Activated T-cell treated with anti-CD3 and anti-CD28 coated beads for 4 hours (primary cell): ENCODE measurements around the gene ENTREP1.
"Not testable (repeated sequence)": the region's sequence is repeated elsewhere in the genome, so short reads cannot be mapped to it uniquely, and the experiment has no call there.

ENCODE experiments used
- DNase-seq: peaks from one replicate; pipeline ENCODE4 v3.0.0-alpha.2; 2020

ENTREP1 gene

DNA sequence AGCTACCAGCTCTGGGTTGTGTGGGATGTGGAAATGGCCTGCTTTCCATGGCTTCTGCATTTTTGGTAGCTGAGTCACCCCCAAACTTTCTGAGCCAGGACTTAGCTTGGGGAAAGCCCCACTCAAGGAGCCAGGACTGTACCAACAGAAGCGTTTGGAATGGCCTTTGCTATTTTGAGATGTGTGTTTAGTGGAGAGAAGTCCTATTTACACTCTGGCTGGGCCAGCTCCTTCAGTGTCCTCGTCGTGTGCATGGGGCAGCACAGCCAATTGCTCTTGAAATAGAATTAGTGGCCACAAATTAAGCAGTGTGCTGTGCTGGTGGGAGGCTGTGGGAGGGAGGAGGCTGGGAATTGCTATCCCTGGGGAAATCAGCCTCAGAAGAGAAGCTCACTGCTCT is 51.6 kb downstream of the ENTREP1 start:
- no peak for DNase-seq

GRCh38 chr9:69377291-69377690 is 52.3 kb downstream of the ENTREP1 start:
- no peak for DNase-seq

GRCh38 chr9:69377981-69378380 is 53.0 kb downstream of the ENTREP1 start:
- no peak for DNase-seq

DNA sequence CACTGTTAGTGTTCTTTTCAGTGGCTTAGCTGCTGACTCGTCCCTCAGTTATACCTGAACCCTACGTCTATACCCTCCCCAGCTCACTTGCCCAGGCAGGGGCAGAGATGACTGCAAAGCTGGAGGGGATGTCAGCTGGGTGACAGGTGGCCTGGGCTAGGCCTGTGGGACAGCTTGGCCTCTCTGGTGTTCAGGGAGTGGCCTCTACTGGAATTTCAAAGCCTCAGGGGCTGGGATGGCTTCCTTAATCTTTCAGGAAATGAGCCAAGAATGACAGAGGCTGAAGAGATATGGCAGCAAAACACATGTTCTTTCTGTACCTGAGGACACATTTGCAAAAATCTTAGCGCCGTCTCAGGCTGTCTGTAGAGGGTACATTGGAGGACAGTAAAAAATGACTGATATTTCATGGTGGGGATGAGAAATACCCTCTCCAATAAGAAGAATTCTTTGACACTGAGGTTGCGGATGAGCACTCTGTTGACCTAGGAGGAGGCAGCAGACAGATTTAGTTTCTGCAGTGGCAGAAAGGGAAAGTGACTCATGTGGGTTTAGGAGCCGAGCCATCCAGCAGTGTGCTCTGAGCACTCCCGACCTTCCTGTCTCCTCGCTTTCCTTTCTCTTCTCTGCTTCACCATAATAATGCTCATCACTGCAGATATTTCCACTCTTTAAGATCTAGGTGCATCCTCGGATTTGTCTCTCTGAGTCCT is 54.4 kb downstream of the ENTREP1 start:
- DNase-seq = no peak

DNA sequence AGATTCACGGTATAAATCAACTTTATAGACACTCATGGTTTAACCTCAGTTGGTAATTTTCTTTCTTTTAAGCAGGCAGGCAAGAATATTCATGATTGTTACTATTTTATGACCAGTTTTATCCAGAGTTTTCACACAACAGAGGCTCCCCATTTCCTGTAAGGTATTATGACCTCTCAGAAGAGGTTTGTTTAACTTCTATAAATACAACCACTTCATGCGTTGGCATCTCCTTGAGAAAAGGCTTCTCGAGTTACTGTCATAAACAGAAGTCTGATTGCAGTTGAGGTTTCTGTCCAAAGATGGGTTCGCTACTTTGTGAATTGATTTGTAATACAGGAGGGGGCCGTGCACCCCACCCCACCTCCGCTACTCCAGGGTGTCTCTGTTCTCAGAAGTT is 55.3 kb downstream of the ENTREP1 start:
- DNase-seq = no peak

GRCh38 chr9:69380811-69381210 is 55.8 kb downstream of the ENTREP1 start:
- no peak for DNase-seq

DNA sequence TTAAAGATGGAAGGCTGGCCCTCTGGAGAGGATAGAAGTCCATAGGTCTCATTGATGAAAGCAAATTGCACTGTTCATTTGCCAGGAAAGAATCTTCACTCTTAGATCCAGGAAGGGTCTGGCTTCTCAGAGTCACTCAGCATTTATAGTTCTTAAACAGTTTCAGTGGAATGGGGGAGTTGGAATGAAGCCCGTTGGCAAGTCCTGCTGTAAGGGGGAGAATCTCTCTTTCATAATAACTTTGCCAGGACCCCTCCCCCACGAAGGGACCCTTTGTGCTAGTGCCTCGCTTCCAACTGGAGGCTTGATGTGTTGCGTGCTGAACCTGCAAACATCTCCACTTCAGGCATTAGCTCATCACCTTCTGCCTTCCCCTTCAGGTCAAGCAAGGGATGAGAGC is 57.1 kb downstream of the ENTREP1 start:
- no peak for DNase-seq

- no peak for DNase-seq
Measured at GRCh38 chr9:69385581-69386033, 60.6 kb downstream of the ENTREP1 start.

GRCh38 chr9:69386651-69387050 is 61.6 kb downstream of the ENTREP1 start:
- no peak for DNase-seq

GRCh38 chr9:69388596-69388995 is 63.6 kb downstream of the ENTREP1 start:
- no peak for DNase-seq

DNA sequence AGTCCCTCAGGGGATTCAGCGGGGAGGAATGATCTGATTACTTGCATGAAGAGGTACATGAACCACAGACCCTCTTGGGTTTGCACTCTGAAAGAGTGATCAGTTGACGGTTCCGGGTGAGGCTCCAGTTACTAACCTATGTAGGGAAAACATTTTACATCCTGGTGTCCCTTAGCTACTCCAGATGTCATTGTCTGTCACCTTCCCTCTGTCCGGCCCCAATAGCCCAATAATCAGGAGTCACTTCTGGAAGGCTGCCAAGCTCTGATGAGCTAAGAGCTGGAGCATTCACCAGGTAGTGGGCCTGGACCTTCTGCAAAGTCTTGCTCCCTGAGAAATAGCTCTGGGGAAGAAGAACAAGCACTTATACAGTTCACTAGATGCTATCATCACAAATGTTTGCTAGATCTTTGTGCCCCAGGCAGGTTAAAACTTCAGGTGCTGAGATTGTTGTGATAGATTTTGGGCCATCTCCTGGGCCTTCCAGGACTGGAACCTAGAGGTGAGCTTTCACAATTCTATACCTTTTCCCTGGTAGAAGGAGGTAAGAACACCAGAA is 64.5 kb downstream of the ENTREP1 start:
- DNase-seq = no peak

DNA sequence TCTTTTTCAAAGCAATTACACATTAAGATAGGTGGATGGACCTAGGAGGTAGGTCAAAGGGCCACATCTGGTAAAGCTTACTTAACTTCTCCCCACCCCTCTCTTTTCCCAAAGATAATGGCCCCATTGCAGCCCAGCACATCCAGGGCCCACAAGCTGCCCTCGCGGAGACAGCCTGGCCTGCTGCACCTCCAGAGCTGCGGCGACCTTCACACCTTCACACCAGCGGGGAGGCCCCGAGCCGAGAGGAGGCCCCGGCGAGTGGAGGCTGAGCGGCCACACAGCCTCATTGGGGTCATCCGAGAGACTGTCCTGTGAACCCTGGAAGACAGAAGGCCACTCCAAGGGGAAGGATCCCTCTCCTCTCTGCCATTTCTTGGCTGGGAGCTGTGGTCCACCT is 66.5 kb downstream of the ENTREP1 start:
- no peak for DNase-seq

GRCh38 chr9:69391946-69392345 is 66.9 kb downstream of the ENTREP1 start:
- DNase-seq = no peak

DNA sequence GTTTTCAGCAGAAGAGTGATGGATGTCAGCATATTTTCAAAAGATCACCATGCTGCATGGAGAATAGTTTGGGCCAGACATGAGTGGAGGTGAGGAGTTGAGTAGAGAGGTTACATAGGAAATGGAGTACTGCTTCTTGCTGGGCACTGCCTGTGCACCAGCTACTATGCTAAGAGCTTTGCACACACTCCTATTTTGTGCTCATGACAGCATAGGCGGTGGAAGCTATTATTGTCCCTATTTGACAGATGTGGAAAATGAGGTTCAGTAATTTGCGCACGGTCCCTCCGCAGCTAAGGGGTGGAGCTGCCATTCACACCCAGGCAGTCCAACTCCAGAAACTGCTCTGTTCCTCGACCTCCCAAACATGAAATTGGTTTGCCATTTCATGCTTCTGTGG is 67.8 kb downstream of the ENTREP1 start:
- no peak for DNase-seq

- no peak for DNase-seq
Measured at GRCh38 chr9:69393425-69393824, 68.4 kb downstream of the ENTREP1 start.

DNA sequence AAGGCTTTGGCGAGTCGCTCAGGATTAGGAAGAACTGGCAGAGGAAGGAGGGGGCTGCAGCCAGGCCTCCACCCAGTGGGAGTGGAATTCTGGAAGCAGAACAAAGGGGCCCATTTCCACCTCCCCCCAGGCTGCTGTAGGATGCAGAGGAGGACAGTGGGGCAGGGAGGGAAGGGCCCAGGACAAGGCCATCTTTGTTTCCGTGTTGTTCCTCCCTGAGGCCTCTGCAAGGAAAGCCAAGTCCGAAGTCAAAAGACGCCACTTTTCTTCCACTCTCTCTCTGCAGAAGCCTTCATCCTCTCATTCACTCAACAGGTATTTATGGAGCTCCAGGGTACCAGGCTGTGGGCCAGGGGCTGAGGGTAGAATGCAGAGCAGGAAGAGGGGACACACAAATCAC is 70.7 kb downstream of the ENTREP1 start:
- no peak for DNase-seq

DNA sequence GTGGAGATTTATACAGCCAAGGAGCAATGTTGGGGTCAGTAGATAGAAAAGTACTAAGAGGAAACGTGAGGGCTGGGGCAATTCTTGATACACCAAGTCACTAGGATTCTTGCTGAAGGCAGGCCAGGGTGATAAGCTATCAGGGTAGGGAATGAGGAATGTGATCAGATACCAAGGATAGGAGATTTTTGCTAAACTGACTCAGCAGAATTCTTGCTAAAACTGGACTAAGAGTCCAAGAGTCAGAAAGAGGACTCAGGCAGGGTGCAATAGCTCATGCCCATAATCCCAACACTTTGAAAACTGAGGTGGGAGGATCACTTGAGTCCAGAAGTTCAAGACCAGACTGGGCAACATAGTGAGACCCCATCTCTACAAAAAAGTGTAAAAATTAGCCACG is 71.7 kb downstream of the ENTREP1 start:
- DNase-seq = no peak

DNA sequence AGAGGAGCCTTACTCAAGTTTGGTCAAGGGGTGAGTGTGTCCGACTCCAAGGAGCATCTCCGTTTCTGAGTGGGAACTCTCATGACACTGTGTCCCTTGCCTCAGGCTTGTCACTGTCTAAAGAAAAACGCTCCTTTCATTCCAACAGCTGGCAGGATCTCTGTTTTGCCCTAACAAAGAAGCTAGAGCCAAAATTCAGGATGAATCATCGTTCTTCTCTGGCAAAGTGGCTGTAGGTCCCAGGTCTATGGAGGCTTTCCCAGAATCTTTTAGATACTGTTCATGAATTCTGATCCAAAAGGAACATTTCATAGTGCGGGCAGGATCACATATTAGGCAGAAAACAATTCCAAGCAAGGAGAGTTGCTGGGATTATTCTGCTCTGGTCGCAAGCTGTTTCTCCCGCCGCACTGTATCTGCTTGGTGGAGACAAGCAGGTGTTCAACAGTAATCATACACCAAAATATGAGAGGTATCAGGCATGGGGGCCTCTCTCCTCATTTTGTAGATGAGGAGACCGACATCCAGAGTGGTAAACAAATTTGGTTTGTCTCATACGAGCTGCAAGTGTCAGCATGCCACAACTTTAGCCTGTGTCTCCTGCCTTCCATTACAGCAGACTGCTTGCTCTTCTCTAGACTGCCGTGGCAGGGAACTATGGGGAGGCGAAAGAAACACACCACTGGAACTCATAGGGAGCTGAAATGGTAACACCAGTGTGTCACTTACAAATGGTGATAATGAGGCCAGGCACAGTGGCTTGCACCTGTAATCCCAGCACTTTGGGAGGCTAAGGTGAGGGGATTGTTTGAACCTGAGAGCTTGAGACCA is 72.6 kb downstream of the ENTREP1 start:
- no peak for DNase-seq

DNA sequence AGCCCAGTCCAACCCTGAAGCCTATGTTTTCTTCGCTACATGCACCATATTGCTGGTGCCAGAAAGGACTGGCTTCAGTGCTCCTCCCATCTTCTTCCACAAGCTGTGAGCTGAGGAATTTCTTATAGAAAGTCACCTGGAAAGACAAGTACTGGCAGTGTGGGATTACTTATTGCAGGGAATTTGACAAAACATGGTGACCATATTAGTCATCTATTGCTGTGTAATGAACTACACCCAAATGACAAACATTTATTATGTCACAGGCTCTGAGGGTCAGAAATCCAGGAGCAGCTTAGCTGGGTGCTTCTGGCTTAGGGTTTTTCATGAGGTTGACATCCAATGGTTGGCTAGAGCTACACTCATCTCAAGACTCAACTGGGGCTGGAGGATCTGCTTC is 75.5 kb downstream of the ENTREP1 start:
- no peak for DNase-seq

DNA sequence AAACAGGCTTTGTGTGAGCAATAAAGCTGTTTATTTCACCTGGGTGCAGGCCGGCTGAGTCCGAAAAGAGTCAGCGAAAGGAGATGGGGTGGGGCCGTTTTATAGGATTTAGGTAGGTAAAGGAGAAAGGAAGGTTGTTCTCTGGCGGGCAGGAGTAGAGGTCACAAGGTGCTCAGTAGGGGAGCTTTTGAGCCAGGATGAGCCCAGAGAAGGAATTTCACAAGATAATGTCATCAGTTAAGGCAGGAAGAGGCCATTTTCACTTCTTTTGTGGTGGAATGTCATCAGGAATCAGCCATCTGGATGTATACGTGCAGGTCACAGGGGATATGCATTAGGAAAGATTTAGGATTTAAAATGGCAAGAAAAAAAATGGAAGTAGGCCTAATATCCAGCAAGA is 84.9 kb downstream of the ENTREP1 start:
- DNase-seq = not testable (repeated sequence)

- no peak for DNase-seq
Measured at GRCh38 chr9:69411246-69411645, 86.2 kb downstream of the ENTREP1 start.

DNA sequence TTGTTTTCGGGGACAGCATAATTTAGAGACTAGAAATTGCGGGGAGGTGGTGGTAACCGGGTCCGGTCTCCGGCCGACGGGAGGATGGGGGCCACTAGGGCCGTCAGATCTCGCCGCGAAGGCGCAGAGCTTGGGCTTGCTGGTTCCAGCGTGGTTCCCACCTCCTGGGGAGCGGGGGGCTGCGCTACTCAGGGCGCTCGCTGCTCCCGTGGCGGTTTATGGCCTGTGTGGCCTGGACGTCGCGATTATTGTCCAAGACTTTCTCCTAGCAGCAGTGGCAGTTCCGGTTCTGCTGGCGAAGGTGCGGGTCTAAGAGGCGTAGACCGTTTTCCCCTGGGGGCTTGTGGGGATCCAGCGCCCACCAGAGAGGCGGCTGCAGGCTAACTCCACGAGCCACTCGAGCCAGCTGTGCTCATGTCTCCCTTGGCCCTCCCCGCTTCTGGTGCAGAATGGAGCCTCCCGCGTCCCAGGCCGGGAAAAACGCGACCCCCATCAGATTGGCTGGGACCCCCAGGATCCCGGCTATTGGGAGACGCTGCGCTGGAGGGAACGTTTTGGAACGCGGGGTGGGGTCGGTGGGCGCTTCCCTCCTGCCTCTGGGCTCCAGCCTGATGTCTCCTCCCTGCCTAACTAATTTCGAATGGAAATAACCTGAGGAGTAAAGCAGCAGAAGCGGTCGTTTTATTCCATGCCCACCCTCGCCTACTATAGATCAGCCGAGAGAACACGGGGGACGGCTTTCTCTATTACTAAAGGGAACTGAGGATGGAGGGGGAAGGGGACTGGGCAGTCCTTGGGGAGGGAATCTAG is 87.1 kb downstream of the ENTREP1 start:
- no peak for DNase-seq

DNA sequence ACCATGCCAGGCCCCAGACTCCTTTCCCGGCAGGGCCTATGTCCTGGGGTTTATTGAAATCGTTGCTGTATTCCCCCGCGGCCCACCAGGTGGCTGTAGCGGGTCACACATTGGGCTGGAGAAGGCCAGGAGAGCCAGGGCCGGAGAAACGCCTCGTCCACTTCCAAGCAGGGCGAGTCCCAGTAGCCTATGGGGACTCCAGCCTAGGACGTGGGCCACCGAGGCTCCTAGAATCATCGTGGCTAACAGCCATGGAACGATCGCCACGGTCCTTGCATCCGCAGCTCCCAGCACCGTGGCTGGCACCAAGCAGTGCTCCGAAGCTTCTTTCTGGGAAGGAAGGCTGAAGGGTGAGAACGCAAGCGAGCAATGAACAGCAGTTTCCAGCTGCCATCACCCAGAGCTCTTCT is 87.7 kb downstream of the ENTREP1 start:
- no peak for DNase-seq
